Activated naive CD4-positive, alpha-beta T cell treated with Interleukin-2 at 50 U/mL for 16 hours (primary cell): Measurements from ENCODE around the gene CIB4.
A peak's percentile ranks its signal among the peaks of the same experiment; 100 is the strongest.

Source experiments
- DNase-seq: peaks from one replicate; pipeline ENCODE4 v3.0.0-alpha.2; 2020

The CIB4 gene

DNA sequence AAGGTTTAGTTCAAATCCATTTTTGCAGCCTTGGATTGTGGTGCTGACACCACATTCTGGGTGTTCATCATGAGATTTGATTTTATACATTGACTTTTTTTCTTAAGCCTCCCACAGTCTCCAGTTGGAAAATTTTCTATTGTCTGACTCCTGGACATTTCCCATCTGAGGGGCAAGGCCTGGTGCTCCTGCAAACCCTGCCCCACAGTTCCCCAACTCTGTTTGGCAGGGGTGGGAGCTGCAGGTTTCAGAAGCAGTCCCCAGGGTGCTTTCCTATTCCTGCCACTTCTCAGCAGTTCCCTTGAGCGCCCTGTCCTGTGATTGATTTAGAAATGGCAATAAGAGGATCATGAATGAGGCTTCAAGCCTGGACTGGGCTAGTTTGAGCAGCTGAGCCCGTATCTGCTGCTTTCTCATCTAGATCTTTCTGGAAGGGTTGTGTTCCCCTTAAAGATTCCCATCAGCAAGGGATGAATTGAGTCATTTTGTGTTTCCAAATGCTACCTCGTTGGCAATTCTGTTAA is 77.0 kb downstream of the CIB4 start:
- no peak for DNase-seq

DNA sequence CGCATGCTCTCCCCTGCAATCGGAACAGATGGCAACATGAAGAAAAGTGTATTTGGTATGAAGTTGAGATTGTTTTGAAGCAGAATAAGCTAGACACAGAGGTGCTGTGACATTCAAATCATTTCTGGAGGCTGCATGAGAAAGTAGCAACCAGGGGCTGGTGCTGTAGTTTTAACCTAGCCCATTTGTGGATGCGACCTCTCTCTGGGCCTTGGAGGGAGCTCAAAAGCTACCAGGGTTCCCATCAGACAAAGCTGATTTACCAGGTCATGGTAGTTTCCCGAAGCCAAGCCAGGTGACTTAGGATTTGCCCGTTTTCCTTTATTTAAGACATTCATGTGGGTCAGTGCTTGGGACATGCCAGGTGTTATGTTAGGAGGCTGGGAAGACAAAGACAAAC is 77.5 kb downstream of the CIB4 start:
- no peak for DNase-seq

DNA sequence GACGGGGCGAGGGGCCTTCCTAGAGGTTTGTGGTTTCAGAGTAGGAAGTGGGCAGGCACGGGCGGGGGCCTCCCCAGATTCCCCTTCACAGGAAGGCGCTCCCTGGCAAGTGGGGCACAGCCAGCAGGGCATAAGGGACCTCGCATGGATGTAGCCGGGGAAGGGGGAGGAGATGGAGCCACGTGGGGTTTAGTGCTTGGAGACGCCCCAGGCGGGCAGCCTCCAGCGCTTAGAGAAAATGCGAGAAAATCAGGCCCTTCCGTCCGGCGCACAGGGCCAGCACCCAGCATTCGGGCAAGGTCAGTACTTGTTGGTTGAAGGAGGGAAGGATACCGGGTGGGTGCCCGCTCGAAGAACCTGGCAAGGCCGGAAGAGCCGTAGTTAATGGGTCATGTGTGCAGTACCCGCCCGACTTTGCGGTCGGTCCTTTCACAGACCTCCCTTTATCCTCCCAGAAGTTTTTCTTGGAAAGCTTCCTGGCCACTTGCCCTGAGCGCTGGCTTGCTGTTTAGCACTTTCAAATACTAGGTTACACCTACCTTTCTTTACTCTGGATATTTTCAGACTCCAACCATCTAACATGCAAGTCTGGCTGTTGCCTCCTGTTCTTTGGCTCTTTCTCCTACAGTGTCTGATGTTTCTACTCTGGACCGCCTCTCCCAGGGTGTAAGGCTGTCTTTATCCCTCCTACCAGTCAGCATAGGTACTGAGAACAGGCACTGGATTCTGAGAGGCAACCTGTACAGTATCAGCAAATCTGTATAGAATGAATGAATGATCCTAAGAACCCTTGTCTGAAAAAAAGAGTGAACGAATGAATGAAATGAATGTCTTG is 78.1 kb downstream of the CIB4 start:
- DNase-seq = no peak

DNA sequence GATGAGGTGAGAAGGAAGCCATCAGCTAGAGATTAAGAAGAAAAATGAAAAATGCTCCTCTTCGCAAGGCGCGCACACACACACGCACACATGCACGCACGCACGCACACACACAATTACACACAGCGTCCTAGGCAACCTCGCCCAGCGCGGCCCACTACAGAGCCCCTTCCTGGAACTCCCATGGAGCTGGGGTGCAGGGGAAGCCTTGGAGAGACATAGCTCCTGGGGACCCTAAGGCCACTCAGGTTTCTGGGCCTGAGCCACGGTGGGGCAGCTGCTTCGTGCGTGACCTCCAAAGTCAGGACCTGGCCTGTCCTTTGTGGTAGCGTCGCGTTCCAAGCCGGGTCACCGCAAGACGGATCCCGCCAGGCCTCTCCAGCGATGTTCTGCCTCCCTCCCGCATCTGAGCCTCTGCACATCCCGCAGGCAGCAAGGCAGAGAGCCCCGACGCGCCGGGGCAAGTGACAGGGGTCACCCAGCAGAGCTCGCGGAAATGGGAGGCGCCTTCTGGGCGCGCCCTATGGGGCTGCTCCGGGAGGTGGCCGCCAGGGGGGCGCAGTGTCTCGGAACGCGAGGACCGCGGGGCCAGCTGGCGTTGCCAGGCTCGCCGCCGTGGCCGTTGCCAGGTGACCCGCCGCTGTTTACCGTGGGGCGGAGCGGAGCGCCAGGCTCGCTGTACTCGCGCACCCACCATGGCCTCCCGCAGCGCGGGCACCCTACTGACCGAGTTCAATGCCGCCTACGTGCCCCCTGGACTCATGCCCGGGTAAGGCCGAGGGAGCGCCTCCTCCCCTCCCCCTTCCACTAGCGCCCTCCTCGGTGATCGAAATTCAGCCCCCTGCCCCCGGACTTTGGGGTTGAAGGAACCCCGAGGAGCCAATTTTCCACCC is 79.0 kb downstream of the CIB4 start:
- peak; percentile 4 for DNase-seq

DNA sequence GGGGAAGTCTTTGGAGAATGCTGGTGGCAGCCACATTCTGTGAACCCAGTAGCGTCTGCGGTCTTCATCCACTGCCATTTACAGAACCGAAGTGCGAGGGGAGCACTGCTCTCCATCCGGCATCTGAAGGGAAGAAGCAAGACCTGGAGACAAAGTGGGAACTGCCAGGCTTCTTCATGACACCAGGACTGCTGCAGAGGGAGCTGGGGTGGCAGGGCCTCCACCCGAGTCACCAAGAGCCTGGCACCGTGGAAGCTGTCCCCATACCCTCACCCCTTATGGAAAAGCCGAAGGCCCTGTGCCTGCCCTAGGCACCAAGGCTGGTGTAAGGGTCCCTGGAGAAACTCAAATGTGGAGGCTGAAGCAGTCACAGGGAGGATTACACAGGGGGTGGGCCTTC is 79.8 kb downstream of the CIB4 start:
- no peak for DNase-seq

DNA sequence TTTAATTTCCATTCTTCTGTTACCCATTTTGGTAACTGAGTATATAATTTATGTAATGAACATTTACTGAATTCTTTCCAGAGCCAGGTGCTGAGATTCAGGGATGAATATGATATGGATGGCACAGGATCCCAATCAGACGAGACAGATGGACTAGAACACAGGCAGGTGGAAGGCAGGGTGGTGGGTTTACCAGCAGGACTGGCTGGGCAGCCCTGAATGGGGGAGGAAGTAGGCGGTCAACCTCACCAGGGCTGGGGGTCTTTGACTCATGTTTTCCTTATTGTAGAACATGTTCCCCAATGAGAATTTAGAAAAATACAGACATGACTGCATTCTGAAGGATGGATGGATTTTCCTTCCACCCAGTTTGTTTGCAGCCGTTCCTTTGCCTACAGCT is 80.3 kb downstream of the CIB4 start:
- DNase-seq = no peak

DNA sequence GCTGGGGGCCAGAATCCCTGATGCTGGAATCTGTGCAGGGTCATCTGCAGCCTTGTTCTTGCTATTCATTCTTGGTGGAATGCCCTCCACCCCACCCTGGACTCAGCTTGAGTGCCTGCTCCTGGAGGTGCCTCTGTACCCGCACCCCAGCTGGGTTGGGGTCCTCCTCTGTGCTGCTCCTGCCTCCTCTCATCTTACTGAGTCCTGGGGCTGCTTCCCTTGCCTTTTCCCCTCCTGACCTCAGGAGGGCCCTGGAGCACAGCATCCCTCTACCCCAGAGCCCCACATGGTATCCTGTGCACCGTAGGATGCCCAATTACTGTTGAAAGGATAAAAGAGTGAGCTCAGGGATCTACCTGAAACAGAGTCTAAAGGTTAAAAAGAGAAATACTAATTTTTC is 81.6 kb downstream of the CIB4 start:
- DNase-seq = no peak

DNA sequence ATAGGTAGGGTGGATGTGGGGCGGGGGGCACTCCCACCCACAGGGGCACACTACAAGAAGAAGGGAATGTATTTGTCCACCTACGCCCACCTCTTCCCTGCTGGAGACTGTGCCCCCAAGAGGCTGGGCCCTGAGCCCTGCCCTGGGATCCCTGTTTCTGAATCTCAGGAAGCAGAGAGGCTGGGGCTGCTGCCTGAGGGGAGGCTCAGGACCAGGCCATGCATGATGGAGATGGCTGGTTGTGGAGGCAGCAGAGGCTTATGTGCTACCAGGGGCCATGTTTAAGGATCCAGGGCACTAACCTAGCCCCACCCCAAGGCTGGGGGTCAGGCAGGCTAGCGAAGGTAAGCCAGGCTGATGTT is 82.1 kb downstream of the CIB4 start:
- DNase-seq = no peak

DNA sequence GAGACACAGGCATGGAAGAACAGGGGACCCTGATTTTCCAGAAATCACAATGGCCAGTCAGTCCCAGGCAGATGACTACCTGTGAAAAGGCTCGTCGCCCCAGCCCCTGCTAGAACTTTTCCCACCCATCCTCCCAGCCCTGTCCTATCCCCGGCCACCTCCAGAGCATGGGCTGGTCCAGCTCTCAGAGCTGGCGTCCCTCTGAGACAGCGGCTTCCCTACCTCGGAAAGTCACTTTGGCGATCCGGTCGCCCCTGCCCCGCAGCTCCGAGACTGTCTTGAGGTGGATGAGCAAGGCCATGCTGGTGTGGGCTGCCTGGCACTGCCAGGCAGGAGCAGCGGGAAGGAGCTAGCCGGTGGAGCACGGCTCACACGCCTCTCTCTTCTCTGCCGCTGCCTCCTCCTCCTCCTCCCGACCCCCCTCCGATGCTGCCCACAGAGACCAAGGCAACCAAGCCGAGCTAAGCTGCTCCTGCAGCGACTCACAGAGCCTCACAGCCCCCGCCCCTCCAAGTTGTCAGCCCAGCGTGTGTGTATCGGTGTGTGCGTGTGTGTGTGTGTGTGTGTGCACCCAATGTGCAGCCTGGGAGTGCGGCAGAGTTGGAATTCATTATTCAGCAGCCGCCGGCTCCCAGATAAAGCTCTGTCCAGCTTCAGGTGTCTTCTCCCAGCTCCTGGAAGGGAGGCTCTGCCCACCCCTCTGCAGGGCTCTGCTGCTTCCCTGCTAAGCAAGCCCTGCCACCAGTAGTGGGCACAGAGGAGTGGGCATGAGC is 82.7 kb downstream of the CIB4 start:
- DNase-seq = no peak

DNA sequence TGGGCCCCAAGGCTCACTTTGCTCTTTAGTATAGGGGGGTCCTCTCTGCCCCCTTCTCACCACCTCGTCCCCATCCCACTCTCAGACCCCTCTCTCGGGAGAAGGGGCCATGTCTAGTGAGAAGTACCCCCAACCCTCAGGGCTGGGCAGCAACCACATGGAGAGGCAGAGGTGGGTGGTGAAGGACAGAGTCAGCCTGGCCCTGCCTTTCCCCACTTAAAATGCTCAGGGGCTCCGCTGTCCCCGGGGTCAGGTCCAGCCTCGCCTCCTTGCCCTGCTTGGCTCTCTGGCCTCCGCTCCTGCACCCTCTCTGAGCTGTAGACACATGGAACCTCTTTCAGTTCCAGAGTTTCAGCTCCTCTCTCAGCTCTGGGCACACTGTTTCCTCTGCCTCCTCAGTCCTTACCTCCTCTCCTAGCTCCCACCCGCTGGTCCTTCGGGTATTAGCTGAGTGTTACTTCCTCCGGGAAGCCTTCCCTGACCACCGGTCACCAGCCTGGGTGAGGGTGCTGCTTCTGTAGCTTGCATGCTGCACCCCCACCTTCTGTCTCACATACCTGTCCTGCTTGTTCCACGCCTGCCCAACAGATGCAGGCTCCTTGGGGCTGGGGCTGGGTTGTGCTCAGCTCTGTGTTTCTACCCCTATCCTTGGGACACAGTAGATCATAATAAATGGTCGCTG is 83.8 kb downstream of the CIB4 start:
- no peak for DNase-seq

DNA sequence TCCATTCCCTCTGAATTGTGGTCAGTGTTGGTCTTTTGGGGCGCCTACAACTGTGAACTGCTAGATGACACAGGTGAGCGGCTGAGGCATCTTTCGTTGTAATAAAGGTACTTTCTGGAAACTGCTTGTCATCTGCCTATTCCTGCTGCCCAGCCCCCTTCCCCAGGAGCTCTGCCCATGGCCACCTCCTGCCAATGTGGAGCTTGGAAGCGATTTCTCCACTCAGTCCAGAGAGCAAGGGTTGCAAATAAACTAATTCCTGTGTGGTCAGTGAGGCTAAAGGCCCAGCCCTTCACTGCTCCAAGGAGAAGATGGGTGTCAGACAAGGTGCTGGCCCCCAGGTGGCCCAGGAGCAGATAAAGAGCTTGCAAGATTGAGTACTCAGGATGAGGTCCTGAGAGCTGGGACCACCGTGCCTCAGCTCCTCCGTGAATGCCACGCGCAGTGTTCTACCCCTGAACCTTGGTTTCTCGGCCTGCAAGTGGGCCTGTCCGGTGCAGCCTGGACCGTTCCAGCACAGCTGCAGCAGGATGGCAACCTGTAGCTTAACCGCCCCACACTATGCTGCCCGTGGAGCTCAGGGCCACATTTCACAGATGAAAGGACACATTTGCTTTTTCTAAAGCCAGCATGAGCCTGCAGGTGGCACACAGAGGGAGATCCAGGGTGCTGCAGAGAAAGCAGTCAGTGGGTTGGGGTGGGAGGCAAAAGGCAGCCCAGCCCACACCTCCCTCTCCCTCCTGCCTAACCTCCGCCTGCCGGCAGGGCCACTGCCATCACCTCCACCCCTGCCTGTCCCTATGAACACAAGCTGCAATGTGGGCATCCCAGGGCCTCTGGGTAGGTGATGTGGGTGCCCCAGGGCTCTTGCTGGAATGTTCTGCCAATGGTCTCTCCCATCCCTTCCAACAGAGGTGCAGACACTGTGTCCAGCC is 84.6 kb downstream of the CIB4 start:
- DNase-seq = no peak

DNA sequence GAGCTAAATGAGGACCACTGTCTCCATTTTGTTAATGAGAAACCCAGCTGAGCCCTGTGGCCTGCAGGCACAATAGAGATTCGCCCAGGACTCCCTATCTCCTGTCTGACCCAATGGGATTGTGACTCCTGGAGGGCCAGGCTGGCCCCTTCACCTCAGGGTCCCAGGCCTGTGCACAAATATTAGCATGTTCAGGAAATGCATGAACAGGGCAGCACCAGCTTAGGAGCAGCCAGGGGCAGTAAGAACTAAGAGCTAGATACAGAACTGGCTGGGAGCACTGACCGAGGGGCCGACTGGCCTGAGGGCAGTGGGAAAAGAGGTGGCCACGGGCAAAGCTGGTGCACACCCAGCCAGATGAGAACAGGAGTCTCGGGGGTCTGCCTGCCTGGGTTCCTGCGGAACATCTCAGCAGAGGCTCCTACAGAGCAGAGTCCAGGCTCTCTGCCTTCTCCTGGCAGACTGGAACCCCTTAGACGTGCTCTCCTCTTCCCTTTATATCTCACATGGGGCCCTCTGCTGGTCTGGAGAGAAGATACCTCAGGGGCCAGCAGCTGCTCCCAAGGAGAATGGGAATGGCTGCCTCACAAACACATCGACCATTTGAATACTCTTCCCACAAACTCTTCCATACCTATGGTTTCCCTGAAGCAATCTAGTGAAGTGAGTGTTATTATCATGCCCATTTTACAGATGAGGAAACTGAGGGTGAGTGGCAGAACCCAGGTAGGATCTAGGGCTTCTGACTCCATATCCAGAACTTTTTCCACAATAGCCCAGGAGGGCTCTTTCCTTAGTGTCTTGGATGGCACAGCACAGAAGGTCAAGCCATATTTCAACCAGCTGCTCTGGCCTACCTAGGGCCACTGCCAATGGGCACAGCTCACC is 85.7 kb downstream of the CIB4 start:
- no peak for DNase-seq

DNA sequence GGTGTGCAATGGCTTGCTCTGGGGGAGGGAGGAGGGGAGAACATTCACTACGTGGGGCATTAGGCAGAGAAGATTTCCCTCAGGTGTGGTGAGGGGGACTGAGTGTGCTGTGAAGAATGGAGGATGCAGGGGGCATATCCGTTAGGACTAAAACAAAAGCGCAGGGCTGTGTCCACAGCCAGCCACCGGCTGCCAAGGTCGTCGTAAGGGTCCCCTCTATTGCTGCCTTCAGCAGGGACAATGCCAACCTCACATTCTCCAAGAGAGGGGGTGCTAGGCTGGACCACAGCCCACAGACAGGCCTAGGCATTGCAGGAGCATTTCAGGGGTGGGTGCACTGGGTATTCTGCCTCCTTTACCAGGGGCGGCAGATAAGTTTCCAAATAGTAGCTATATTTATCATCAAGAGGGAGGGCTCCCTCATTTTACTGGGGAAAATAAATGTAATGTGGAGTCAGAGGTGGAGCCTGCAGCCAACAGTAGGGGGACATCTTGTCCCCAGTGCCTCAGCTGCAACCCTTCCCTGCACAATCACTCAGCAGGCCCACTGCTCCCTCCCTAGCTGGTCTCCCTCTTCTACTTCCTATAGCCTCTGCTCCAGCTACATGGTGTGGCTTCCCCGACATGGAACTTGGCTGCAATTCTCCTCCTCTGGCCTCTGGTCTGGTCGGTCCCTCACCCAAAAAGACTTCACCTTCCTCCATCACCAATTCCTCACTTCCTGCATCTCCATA is 88.4 kb downstream of the CIB4 start:
- no peak for DNase-seq

DNA sequence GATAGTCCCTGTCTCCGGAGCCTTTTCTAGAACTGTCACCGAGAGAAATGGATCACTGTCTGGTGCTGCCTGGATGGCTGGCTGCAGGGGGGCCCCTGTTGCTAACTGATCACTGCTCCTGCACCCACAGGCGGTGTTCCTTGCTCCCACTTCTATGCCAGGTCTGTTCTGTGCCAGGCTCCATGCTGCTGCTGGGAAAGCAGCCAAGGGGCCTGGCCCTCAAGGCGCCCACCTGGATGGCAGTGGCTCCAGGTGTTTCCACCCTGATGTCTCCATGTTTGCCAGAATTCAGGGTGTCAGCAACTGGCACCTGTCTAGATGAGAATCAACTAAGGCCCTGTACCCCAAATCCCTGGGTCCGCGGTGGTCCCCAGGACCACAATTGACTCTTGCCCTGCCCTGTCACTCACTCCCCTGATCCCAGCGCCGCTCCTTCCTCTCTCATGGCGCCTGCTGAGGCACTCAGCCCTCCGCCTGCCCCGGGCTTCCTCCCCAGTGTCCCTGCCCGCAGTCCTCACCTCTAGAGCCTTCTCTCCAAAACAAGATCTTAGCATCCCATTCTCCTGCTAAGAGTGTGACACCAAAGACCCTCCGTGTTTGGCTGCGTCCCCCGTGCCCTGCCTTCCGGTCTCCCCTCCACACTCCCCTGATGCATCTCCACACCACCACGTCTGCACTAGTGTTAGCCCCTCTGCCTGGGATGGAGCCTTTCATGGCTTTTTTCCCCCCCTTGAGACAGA is 90.7 kb downstream of the CIB4 start:
- no peak for DNase-seq

DNA sequence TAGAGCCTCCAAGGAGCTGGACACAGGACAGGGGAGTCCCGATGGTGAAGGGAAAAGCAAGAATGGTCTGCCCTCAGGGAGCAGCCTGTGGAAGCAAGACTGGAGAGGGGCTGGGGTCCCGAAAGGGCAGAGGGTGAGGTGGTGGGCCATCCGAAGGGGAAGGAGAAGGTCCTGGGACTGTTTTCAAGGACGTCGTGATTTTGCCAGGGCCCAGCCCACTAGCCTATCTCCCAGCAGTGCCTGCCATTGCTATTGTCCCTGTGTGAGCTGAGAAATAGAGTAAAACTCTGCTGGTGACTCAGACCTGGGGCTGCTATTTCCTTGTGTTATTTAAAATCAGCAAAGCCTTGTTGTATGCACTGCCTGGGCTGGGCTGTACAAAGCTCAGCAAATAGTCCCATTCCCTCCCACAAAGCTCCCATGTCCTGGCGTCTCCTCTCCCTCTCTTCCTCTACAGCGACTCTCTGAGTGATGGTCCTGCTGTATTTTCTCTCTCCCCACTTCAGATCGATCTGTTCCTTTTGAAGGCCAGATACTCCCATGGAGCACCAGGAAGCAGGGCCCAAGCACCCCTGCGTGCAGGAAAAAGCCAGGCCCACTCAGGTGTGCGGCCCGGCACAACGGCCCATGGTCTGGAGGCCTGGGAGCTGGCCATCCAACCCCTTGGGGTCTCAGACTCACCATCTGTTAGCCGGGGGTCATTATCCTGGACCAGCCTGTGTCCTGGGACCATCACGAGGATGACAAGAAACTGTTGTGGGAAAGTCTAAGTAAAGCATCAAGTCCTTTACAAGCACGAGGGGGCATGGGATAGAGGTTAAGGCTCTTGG is 98.3 kb downstream of the CIB4 start:
- no peak for DNase-seq

DNA sequence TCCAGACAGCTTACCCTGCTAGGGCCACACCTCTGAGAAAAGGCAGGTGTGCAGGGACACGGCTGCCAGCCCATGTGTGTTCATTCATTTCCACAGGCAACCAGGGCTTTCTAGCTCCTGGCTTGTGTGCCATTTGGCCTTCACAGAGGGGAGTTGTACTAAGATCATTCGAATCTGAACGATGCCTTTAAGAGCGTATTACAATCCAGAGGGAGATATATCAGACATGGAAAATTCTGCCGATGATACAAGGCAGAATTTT is 99.0 kb downstream of the CIB4 start:
- DNase-seq = no peak

DNA sequence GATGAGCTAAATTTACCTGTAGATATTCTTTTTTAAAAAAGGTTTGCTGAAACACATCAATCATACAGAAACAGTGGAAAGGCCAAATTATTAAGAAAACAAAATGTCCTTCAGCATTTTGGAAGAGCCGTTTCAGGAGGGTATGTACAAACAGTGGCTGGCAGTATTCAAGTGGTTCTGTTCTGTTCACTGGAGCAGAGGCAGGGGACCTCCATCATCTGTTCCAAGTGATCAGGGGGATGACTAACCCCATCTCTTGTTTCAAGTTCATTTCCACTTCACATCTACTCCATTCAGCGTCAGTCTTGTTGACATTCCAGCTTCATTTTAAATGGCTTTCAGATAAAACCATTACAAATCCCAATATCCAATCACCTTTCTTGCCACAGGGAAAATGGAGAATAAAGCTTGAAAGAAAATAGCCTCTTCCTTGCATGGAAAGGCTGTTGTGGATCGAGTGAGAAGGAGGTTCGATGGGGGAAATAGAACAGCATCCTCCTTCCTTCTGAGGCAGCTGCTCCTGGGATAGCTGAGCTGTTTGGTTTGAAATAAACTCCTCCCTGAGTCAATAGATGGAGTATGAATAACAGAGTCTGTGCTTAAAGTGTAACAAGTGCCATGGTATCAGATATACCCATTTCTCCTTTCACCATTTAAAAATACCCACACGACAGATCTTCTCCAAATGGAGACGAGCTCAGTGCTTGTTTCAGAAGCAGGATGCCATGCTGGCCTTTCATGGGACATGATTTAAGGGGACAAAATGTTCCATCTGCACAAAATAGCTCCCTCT is 99.6 kb downstream of the CIB4 start:
- DNase-seq = no peak
